HG03469 (cell line): ENCODE results near the gene FKBP3.
A peak's percentile ranks its signal among the peaks of the same experiment; 100 is the strongest.
"Not testable (repeated sequence)": the region's sequence is repeated elsewhere in the genome, so short reads cannot be mapped to it uniquely, and the experiment has no call there.

ENCODE experiments used
- ATAC-seq: cut with Tn5 transposase; IDR thresholded peaks from one replicate; pipeline ENCODE4 v1.9.1; 2021; ENCODE audit warnings: mild to moderate bottlenecking, moderate library complexity, moderate number of reproducible peaks; ENCODE audit not compliant: unreplicated experiment

The FKBP3 gene

DNA sequence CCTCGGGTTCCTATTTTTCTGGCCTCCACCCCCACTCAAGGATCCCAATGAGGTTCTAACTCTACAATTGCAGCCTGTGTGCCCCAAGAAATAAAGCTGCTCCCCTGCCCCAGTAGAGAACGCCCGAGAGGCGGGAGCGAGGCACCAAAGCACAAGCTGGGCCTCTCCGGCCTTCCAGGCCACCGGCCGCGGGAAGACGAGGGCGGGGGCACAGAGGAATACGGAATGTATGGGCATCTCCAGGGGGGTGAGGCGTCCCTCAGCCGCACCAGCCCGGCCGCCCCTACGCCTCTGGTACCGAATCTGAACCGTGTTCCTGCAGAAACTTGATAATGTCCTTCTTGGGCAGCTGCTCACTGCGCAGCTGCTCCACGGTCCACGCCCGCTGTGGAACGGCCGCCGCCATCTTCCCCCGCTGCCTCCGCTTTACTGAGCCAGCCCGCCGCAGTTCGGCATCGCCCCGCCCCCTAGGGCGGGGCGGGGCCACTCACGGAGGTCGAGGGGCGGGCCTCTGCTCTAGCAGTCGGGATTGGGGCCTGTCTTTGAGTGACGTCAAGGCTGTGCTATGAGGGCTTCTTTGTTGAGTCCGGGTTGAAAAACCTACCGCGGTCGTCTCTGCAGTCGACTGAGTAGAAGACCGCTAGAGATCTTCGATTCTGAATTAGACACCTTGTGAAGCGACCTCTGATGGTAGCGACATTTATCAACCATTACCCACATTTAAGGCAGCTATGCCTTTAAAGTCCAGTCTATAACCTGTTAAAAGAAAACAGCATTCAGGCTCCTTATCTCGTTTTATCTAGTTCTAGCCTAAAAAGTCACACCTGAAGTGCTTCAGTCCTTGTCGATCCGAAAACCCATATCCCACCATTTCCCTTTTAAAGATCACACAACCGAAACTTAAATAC is at the start of gene FKBP3:
Gene FKBP3 (minus strand): TSS at position 431 of the 908 bp plus-strand sequence. CDS start 25 bp downstream, at position 406.
- peak; percentile 87 for ATAC-seq

DNA sequence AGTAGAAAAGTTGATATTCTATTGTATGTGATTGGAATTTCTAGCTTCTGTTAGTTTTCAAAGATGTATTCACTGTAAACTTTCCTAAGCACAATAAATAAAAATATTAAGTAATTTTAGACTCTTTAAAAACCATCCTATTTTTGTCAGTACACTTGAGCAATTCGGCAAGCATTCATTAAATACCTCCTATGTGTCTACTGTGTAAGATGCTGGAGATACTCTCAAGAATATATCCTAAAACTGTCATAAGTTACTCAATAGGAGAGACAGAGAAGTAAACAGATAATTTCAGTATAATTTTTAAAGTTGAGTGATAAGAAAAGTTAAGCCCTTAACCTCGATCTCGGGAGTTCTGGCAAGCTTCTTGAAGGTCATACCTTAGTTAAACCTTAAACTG is 47.5 kb upstream of the FKBP3 start:
- ATAC-seq = no peak

GRCh38 chr14:45181329-45181728 is 47.0 kb upstream of the FKBP3 start:
- no peak for ATAC-seq

DNA sequence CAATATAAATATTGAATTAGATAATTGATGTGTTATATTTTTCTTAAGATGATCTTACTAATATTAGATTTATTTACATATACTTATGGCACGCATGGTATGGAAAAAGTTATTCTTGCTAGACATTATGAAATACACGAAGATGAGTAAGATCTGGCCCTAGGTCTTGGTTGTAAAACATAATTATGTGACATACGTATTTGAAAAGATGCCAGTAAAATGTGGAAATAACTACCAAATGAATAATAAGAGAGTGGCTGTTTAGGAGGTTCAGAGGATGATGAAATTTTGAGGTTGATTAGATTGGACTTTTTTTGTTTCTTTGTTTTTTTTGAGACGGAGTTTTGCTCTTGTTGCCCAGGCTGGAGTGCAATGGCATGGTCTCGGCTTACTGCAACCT is 42.8 kb upstream of the FKBP3 start:
- ATAC-seq = no peak

GRCh38 chr14:45169906-45170305 is 35.6 kb upstream of the FKBP3 start:
- no peak for ATAC-seq

DNA sequence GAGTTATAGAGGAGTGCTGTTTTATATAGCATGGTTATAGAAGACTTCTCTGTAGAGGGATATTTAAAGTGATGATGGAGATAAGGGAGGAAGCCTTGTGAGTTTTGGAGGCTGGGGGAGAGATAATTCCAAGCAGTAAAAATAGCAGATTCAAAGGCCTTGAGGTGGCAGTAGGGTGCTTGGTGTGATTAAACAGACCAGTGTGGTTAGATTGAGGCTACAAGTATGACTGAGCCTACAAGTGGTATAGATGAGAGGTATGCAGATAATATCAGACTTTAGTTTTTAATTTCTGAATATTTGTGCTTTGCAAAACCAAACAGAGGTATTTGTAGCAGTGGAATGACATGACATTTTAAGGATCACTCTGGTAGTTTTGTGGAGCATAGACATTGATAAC is 21.8 kb upstream of the FKBP3 start:
- peak; percentile 73 for ATAC-seq

- ATAC-seq = no peak
These were observed 16.2 kb upstream of the FKBP3 start for GRCh38 chr14:45150386-45150890.

DNA sequence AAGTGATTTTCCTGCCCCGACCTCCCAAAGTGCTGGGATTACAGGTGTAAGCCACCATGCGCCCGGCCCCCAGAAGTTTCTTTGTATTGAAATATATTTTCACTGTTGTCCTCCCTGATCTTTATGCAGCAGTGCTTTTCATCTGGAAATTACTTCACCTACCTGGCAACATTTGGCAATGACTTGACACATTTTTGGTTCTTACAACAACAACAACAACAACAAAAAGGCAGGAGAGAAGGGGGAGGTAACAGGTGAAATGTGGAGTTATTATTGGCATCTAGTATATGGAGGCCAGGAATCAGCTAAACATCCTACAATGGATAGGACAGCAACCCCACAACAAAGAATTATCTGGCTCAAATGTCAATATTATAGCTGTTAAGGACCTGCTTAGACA is 15.3 kb upstream of the FKBP3 start:
- ATAC-seq = no peak

GRCh38 chr14:45145214-45145613 is 10.9 kb upstream of the FKBP3 start:
- ATAC-seq = no peak

DNA sequence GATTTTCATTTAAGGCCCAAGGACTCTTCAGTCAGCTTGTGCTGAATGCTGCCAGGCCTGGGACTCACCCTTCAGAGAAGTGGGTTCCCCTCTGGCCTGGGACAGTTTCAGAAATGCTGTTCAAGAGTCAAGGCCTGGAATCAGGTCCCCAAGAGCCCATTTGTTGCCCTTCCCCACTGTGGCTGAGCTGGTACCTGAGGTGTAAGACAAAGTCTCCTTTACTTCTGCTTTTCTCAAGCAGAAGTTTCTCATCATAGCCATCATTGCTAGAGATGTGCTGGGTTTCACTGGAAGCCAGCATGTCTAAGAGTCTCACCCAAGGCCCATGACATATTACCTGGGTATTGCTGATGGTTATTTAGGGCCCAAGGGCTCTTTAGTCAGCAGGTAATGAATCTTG is 10.4 kb upstream of the FKBP3 start:
- ATAC-seq = peak; percentile 56

GRCh38 chr14:45142083-45142482 is 7.8 kb upstream of the FKBP3 start:
- not testable (repeated sequence) for ATAC-seq

DNA sequence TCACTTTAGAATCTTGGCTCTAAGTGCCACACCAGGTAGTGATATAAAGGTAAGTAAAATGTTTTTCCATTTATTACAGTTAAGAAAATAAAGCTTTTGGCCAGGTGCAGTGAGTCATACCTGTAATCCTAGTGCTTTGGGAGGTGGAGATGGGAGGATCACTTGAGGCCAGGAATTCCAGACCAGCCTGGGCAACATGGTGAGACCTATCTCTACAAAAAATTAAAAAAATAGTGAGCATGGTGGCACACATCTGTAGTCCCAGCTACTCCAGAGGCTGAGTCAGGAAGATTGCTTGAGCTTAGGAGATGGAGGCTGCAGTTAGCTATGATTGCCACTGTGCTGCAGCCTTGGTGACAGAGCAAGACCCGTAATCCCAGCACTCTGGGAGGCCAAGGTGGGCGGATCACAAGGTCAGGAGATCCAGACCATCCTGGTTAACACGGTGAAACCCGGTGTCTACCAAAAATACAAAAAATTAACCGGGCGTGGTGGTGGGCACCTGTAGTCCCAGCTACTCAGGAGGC is 6.4 kb upstream of the FKBP3 start:
- ATAC-seq = no peak

GRCh38 chr14:45136399-45136798 is 2.1 kb upstream of the FKBP3 start:
- no peak for ATAC-seq

DNA sequence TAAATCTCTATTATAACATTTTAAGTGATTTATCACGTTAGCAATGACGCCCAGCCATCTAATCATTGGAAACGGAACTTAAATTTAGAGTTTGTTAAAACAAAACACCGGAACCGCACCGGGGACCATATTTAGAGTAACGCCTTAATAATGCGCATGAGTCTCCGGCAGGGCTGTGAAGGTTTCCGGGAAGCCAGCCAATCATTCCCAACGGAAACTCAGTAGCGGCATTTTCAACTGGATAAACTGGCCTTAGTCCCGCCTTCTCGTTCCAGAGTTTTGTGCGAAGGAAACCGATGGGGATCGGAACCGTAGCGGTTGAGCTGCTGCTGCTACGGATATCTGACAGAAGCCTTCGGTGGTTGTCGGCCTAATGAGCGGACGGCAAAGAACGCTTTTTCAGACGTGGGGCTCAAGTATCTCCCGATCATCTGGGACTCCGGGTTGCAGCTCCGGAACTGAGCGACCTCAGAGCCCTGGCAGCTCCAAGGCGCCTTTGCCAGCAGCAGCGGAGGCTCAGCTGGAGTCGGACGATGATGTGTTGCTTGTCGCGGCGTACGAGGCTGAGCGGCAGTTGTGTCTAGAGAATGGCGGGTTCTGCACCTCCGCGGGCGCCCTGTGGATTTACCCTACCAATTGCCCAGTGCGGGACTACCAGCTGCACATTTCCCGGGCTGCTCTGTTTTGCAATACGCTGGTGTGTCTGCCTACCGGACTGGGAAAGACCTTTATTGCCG is 1.5 kb upstream of the FKBP3 start, which contains the start of gene FANCM:
Gene FANCM (plus strand): TSS at position 272 of the 737 bp plus-strand sequence. CDS start 102 bp downstream, at position 374.
- ATAC-seq = peak; percentile 23

DNA sequence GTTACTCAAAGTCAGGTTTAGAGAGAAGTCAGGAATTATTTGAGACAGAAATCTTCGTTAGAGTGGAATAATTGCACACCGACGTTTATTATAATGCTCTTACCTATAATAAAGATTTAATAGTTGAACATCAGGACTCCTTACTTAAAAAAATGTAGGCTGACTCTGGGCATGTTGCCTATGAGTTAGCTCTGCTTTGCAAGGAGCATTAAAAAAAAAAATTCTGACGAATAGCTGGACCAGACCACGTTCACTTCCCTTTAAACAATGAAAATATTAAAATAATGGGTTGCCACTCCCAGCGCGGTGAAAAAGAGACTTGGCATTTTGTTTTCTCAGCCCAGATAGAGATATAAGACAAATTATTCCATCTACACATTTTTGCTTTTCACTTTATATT is 875 bp upstream of the FKBP3 start:
- ATAC-seq = no peak

GRCh38 chr14:45133683-45134050 is 614 bp downstream of the FKBP3 start:
- no peak for ATAC-seq

DNA sequence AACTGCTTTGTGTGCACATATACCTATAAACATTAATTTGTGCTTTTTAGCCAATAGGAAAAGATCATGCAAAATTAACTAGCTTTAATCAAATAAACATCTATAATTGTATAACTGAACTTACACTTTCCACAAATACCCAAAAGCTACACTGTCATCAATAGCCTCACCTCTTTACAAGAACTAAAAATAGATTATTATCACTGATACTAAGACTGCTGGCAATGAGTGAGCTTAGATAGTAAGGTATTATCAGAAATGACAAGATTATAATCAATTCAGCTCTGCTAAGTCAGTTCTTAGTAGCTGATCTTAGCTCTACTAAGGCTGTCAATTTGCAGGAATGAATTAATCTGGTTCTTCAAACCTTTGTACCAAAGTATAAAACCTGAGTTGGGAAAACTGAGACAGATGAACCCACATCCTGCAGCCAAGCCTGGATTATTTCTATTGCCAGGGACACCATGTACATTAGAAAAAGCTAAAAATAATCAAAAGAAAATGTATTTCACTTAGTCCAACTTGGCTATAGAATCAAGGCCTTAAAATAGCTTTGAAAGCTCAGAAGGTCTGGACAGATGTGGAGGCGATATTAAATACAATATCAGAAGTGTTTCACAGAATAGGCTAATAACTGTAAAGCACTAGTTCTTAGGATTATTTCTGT is 5.2 kb downstream of the FKBP3 start:
- ATAC-seq = no peak

GRCh38 chr14:45125754-45126153 is 8.5 kb downstream of the FKBP3 start:
- ATAC-seq = no peak

DNA sequence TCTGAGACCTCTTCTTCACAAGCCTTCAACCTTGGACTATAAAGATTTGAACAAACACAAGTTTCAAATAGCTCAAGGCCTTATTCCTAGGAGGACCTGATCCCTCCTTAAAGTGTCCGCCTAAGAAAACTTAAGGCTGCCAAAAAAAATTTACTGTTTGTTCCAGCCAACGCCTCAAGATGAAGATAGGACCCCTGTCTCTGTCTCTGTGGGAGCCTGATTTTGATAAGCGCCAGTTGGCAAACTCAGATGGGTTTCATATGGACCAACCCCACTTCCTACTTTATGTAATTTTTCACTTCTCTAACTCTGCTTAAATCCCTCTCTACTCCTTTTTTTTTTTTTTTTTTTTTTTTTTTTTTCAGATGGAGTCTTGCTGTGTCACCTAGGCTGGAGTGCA is 11.0 kb downstream of the FKBP3 start:
- ATAC-seq = no peak

DNA sequence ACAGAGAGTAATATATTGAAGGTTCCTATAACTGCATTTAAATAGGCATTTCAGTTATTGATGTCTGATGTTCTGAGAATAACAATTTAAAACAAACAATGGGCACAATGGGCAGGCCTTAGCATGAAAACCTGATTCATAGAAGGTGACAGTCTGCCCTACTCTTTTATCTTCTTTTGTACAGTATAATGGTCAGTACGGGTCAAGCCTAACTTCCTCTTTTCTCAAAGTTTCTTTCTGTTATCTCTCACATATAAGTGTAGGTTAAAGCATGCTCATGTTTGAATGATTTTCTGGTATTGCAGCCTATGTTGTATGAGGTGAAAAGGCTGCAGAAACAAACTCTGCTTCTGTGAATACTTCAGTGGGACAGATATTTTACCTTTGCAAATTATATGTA is 14.2 kb downstream of the FKBP3 start:
- no peak for ATAC-seq

- ATAC-seq = no peak
These were observed 15.7 kb downstream of the FKBP3 start for GRCh38 chr14:45118594-45118993.
